DMS153 treated with DMSO at 0.1 percent for 48 hours (cell line): ENCODE measurements around the gene COX4I2.
"Not testable (repeated sequence)": the region's sequence is repeated elsewhere in the genome, so short reads cannot be mapped to it uniquely, and the experiment has no call there.

ENCODE experiments used
- DNase-seq: peaks from one replicate; lab custom pipeline; 2025; ENCODE audit not compliant: unreplicated experiment; lab: John Stamatoyannopoulos, UW

The COX4I2 gene

GRCh38 chr20:31653561-31653960, 15.8 kb downstream of the COX4I2 start:
- no peak for DNase-seq

GRCh38 chr20:31654534-31654933, 16.8 kb downstream of the COX4I2 start:
- DNase-seq, result no peak

- peak; percentile 54 for DNase-seq
Observed at GRCh38 chr20:31661625-31662371, 24.1 kb downstream of the COX4I2 start.

- DNase-seq, result peak; percentile 17
Observed at GRCh38 chr20:31662372-31662854, 24.7 kb downstream of the COX4I2 start.

- no peak for DNase-seq
Observed at GRCh38 chr20:31663524-31663837, 25.8 kb downstream of the COX4I2 start.

- peak; percentile 91 for DNase-seq
Observed at GRCh38 chr20:31663838-31664695, 26.4 kb downstream of the COX4I2 start.

- no peak for DNase-seq
Observed at GRCh38 chr20:31664696-31665354, 27.1 kb downstream of the COX4I2 start.

- no peak for DNase-seq
Observed at GRCh38 chr20:31665753-31666152, 28.0 kb downstream of the COX4I2 start.

GRCh38 chr20:31666258-31667042, 28.7 kb downstream of the COX4I2 start:
- DNase-seq, result no peak

GRCh38 chr20:31667315-31668285, 29.9 kb downstream of the COX4I2 start:
- no peak for DNase-seq

- not testable (repeated sequence) for DNase-seq
Observed at GRCh38 chr20:31668944-31669343, 31.2 kb downstream of the COX4I2 start.

- DNase-seq, result no peak
Observed at GRCh38 chr20:31669876-31670275, 32.2 kb downstream of the COX4I2 start.

- peak; percentile 45 for DNase-seq
Observed at GRCh38 chr20:31670371-31671228, 32.9 kb downstream of the COX4I2 start.

GRCh38 chr20:31671324-31671723, 33.6 kb downstream of the COX4I2 start:
- DNase-seq, result no peak

GRCh38 chr20:31673435-31673834, 35.7 kb downstream of the COX4I2 start:
- no peak for DNase-seq

GRCh38 chr20:31673943-31674463, 36.3 kb downstream of the COX4I2 start:
- no peak for DNase-seq

GRCh38 chr20:31674895-31675827, 37.4 kb downstream of the COX4I2 start:
- DNase-seq, result no peak
